SIG-M5 treated with dmso at 0.1 percent for 504 hours (cell line): ENCODE results near the gene MYO5B.
"Not testable (repeated sequence)": the region's sequence is repeated elsewhere in the genome, so short reads cannot be mapped to it uniquely, and the experiment has no call there.

Source experiments
- DNase-seq: peaks from one replicate; lab custom pipeline; 2025; ENCODE audit not compliant: unreplicated experiment; lab: John Stamatoyannopoulos, UW

MYO5B gene

GRCh38 chr18:49811151-49811938 lies 383.6 kb downstream of the MYO5B start:
- DNase-seq, result no peak

GRCh38 chr18:49808553-49809191 lies 386.3 kb downstream of the MYO5B start:
- DNase-seq, result not testable (repeated sequence)

- DNase-seq, result no peak
These were observed 390.9 kb downstream of the MYO5B start for GRCh38 chr18:49804096-49804495.

GRCh38 chr18:49802623-49803022 lies 392.3 kb downstream of the MYO5B start:
- no peak for DNase-seq

- not testable (repeated sequence) for DNase-seq
These were observed 394.5 kb downstream of the MYO5B start for GRCh38 chr18:49800491-49800890.

GRCh38 chr18:49799806-49800205 lies 395.1 kb downstream of the MYO5B start:
- DNase-seq, result not testable (repeated sequence)

GRCh38 chr18:49798001-49798400 lies 396.9 kb downstream of the MYO5B start:
- no peak for DNase-seq

GRCh38 chr18:49795612-49796552 lies 399.1 kb downstream of the MYO5B start:
- no peak for DNase-seq

GRCh38 chr18:49794743-49795142 lies 400.2 kb downstream of the MYO5B start:
- DNase-seq, result no peak

- not testable (repeated sequence) for DNase-seq
These were observed 405.3 kb downstream of the MYO5B start for GRCh38 chr18:49789560-49790134.

GRCh38 chr18:49788327-49788898 lies 406.5 kb downstream of the MYO5B start:
- no peak for DNase-seq

- DNase-seq, result no peak
These were observed 408.8 kb downstream of the MYO5B start for GRCh38 chr18:49786019-49786720.

GRCh38 chr18:49784427-49785185 lies 410.3 kb downstream of the MYO5B start:
- no peak for DNase-seq

GRCh38 chr18:49783631-49784030 lies 411.3 kb downstream of the MYO5B start:
- not testable (repeated sequence) for DNase-seq

GRCh38 chr18:49778826-49779465 lies 416.0 kb downstream of the MYO5B start:
- no peak for DNase-seq
